ENCODE results near the gene EMC7. TPM values are rescaled to one million over a fixed set of nuclear protein-coding genes. Genes with fewer than 3 reads are reported as not detected.
A peak's percentile ranks its signal among the peaks of the same experiment; 100 is the strongest.
"Not testable (repeated sequence)": the region's sequence is repeated elsewhere in the genome, so short reads cannot be mapped to it uniquely, and the experiment has no call there.

EMC7 gene
- total RNA-seq, 2 experiments from 2014 or later, result 56.3 to 63.0 TPM

GRCh38 chr15:34056911-34057310, 44.8 kb downstream of the EMC7 start:
- Mint-ChIP-seq H3K9me3 (no peaks in the 10 kb centered on the region), H3K4me3 (no peak overlapping the region), H3K36me3 (no peaks in the 10 kb centered on the region), H3K27ac (no peak overlapping the region), H3K4me1 (peaks cover 2% of the 10 kb centered on the region), H3K27me3 (no peaks in the 10 kb centered on the region)
- DNase-seq, result no peak

DNA sequence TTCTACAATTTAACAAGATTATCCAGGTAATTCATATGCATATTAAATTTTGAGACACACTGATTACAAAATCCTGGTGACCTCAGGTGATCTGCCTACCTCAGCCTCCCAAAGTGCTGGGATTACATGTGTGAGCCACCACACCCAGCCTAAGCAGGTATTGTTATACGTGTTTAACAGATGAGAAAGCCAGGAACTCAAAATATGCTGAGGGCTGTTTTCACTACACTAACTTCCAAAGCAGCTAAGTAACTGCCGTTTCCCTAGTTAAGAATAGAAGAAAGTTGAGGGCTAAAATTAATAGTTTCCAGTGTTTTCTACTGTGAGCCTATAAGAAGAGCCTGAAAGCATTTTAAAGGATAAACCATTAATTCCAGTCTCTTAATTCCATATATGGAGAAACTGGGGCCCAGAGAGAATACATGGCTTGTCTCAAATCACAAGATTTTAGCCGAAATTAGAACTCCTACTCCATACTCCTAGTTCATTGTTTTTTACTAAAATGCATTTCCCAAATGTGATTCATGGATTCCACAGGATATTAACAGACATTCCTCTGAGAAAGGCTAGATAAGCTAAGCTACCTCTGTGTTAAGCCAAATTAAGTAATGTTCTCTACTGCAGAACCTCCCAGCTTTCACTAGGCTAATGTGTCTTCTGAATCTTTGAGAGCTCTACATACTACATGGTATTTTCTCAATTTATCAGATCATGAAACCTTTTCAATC, 45.6 kb downstream of the EMC7 start:
- Mint-ChIP-seq H3K9me3 (peaks cover 7% of the 10 kb centered on the region), H3K4me3 (no peak overlapping the region), H3K27ac (no peak overlapping the region), H3K27me3 (no peaks in the 10 kb centered on the region), H3K36me3 (peaks cover 7% of the 10 kb centered on the region), H3K4me1 (no peaks in the 10 kb centered on the region)
- no peak for DNase-seq

GRCh38 chr15:34054081-34054707, 47.5 kb downstream of the EMC7 start:
- Mint-ChIP-seq H3K4me1 (no peaks in the 10 kb centered on the region), H3K9me3 (peaks cover 20% of the 10 kb centered on the region), H3K36me3 (peaks cover 21% of the 10 kb centered on the region), H3K27ac (no peak overlapping the region), H3K4me3 (no peak overlapping the region), H3K27me3 (no peaks in the 10 kb centered on the region)
- DNase-seq, result no peak

DNA sequence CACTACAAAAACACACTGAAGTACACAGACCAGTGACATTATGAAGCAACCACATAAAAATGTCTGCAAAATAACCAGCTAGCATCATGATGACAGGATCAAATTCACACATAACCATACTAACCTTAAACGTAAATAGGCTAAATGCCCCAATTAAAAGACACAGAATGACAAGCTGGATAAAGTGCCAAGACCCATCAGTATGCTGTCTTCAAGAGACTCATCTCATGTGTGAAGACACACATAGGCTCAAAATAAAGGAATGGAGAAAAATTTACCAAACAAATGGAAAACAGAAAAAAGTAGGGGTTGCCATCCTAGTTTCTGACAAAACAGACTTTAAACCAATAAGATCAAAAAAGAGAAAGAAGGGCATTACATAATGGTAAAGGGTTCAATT, 51.3 kb downstream of the EMC7 start:
- not testable (repeated sequence) for DNase-seq, H3K27ac Mint-ChIP-seq, H3K27me3 Mint-ChIP-seq, H3K4me3 Mint-ChIP-seq, H3K4me1 Mint-ChIP-seq
- peaks cover 28% of the 10 kb centered on the region for H3K36me3 Mint-ChIP-seq
- H3K9me3 Mint-ChIP-seq, result peaks cover 22% of the 10 kb centered on the region

GRCh38 chr15:34049112-34049511, 52.5 kb downstream of the EMC7 start:
- Mint-ChIP-seq H3K4me1 (no peaks in the 10 kb centered on the region), H3K27me3 (no peaks in the 10 kb centered on the region), H3K9me3 (peaks cover 22% of the 10 kb centered on the region), H3K4me3 (no peak overlapping the region), H3K36me3 (peaks cover 28% of the 10 kb centered on the region), H3K27ac (no peak overlapping the region)
- no peak for DNase-seq

GRCh38 chr15:34047893-34048775, 53.5 kb downstream of the EMC7 start:
- Mint-ChIP-seq H3K27me3 (no peaks in the 10 kb centered on the region), H3K4me1 (peaks cover 10% of the 10 kb centered on the region), H3K27ac (no peak overlapping the region), H3K4me3 (no peak overlapping the region), H3K9me3 (peaks cover 22% of the 10 kb centered on the region), H3K36me3 (peaks cover 28% of the 10 kb centered on the region)
- no peak for DNase-seq

DNA sequence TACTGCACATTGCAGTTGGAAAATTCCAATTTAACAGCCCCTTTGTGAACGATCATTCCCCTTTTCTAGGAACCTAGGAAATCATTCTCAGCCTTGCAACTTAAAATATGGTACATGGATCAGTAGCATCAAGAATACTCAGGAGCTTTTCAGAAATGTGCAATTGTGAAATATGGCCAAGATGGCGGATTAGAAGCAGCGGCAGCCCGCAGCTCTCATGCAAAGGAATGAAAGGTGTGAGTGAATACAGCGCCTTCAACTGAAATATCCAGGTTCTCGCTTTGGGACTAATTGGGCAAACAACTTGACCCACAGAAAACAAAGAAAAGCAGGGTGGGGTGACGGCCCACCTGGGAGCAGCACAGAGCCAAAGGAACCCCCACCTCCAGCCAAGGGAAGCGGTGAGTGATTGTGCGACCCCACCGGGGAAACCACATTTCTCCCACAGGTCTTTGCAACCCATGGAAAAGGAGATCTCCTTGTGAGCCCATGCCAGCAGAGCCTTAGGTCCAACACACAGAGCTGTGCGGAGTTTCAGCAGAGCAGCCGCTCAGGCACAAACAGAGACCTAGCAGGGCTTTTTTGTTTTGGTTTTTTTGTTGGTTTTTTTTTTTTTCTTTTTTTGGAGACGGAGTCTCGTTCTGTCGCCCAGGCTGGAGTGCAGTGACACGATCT, 55.1 kb downstream of the EMC7 start:
- Mint-ChIP-seq H3K4me3 (no peak overlapping the region), H3K27me3 (no peaks in the 10 kb centered on the region), H3K9me3 (peaks cover 21% of the 10 kb centered on the region), H3K4me1 (peaks cover 10% of the 10 kb centered on the region), H3K36me3 (peaks cover 27% of the 10 kb centered on the region), H3K27ac (no peak overlapping the region)
- no peak for DNase-seq

GRCh38 chr15:34043813-34044212, 57.8 kb downstream of the EMC7 start:
- no peak overlapping the region for H3K4me3 Mint-ChIP-seq
- no peaks in the 10 kb centered on the region for H3K27me3 Mint-ChIP-seq
- H3K4me1 Mint-ChIP-seq, result peaks cover 21% of the 10 kb centered on the region
- H3K36me3 Mint-ChIP-seq, result peaks cover 3% of the 10 kb centered on the region
- DNase-seq, result no peak
- H3K27ac Mint-ChIP-seq, result no peak overlapping the region
- H3K9me3 Mint-ChIP-seq, result no peaks in the 10 kb centered on the region

DNA sequence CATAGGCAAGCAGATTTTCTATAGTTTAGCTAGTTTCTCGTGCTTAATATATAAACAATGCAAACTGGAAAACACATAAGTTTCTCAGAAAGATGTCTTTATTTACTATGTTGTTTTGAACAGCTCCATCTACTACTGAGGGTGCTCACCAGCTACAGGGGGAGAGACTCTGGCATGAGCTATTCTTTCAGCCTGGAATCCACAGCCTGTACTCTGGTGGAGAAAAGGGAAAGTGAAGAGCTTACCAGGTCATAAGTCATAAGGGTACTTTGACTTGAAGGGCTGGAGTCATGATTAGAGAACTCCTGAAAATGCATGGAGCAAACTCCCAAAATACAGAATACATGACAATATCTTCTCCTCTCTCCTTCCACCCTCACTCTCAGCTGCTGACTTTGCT, 58.3 kb downstream of the EMC7 start:
- Mint-ChIP-seq H3K4me1 (peaks cover 21% of the 10 kb centered on the region), H3K36me3 (peaks cover 2% of the 10 kb centered on the region), H3K27me3 (no peaks in the 10 kb centered on the region), H3K4me3 (no peak overlapping the region), H3K9me3 (no peaks in the 10 kb centered on the region), H3K27ac (no peak overlapping the region)
- DNase-seq, result no peak

GRCh38 chr15:34039790-34040113, 61.9 kb downstream of the EMC7 start:
- no peaks in the 10 kb centered on the region for H3K36me3 Mint-ChIP-seq
- no peak for DNase-seq

GRCh38 chr15:34038871-34039789, 62.5 kb downstream of the EMC7 start, which contains the start of gene AVEN:
Gene AVEN, minus strand, starts transcription at chr15:34039204. Its CDS starts 158 bp downstream, at chr15:34039046.
- DNase-seq, result peak; percentile 72
- H3K4me3 Mint-ChIP-seq, result peak within 1 kb of the TSS; percentile 91
- no peaks in the 10 kb centered on the region for H3K36me3 Mint-ChIP-seq
- H3K4me1 Mint-ChIP-seq, result peaks cover 24% of the 10 kb centered on the region
- H3K27ac Mint-ChIP-seq, result peak within 1 kb of the TSS; percentile 88
- H3K9me3 Mint-ChIP-seq, result no peaks in the 10 kb centered on the region
- no peaks in the 10 kb centered on the region for H3K27me3 Mint-ChIP-seq

More at GRCh38 chr15:34039790-34040113, 61.9 kb downstream of the EMC7 start:
- no peaks in the 10 kb centered on the region for H3K9me3 Mint-ChIP-seq
- H3K4me1 Mint-ChIP-seq, result peaks cover 24% of the 10 kb centered on the region
- H3K27ac Mint-ChIP-seq, result peak overlapping the region; percentile 88
- no peaks in the 10 kb centered on the region for H3K27me3 Mint-ChIP-seq
- peak overlapping the region; percentile 75 for H3K4me3 Mint-ChIP-seq

- H3K9me3 Mint-ChIP-seq, result no peaks in the 10 kb centered on the region
- H3K4me1 Mint-ChIP-seq, result peaks cover 16% of the 10 kb centered on the region
- H3K27ac Mint-ChIP-seq, result peak overlapping the region; percentile 88
- H3K4me3 Mint-ChIP-seq, result peak overlapping the region; percentile 91
- H3K27me3 Mint-ChIP-seq, result no peaks in the 10 kb centered on the region
- DNase-seq, result peak; percentile 78
- no peaks in the 10 kb centered on the region for H3K36me3 Mint-ChIP-seq
Measured at GRCh38 chr15:34038023-34038870, 63.4 kb downstream of the EMC7 start.

Measured in activated naive CD8-positive, alpha-beta T cell treated with anti-CD3 and anti-CD28 coated beads for 36 hours (primary cell).